Measurements from ENCODE around the gene TBC1D7. TPM values are rescaled to one million over a fixed set of nuclear protein-coding genes. Genes with fewer than 3 reads are reported as not detected.

The TBC1D7 gene
- total RNA-seq, 1 donor from 2014 or later = 40.2 TPM

DNA sequence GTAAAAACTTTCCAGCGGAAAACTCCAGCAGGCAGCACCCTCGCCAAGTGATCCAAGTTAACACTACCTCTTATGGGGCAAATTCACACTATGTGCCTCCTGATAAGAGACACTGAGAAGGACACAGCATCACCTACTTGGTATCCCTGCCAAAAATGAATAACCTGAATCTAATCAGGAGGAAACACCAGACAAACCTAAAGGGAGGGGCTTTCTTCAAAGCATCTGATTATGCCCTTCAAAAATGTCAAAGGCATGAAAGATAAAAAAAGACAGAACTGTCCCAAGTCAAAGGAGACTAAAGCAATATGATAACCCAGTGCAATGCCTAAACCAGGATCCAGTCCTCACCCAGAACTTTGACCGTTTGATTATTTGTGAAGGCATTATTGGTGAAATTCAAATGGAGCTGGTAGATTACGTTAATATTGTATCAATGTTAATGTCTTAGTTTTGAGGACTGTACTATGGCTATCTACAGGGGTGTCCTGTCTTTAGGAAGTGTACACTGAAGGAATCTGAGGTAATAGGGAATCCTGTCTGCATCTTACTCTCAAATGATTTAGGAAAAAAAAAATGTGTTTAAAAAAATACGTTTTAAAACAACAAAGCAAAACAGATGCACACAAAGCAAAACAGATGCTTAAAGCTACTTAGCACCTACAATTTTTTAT is 8.3 kb downstream of the TBC1D7 start:
- intact Hi-C loops (cut with micrococcal nuclease) = loop anchor here (10.0 kb wide), 1 partner anchor 405 kb away; no protein-coding TSS in a partner anchor
- TF ChIP-seq, protein P1, sequence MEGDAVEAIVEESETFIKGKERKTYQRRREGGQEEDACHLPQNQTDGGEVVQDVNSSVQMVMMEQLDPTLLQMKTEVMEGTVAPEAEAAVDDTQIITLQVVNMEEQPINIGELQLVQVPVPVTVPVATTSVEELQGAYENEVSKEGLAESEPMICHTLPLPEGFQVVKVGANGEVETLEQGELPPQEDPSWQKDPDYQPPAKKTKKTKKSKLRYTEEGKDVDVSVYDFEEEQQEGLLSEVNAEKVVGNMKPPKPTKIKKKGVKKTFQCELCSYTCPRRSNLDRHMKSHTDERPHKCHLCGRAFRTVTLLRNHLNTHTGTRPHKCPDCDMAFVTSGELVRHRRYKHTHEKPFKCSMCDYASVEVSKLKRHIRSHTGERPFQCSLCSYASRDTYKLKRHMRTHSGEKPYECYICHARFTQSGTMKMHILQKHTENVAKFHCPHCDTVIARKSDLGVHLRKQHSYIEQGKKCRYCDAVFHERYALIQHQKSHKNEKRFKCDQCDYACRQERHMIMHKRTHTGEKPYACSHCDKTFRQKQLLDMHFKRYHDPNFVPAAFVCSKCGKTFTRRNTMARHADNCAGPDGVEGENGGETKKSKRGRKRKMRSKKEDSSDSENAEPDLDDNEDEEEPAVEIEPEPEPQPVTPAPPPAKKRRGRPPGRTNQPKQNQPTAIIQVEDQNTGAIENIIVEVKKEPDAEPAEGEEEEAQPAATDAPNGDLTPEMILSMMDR (IDR thresholded peaks at IDR 0.05; ENCODE audit: borderline replicate concordance) = no peak
- Histone ChIP-seq H3K27me3 (ENCODE audit: low read depth) (no peaks in the 10 kb centered on the region), H3K36me3 (peaks cover 100% of the 10 kb centered on the region), H3K27ac (replicated peaks) (no peak overlapping the region), H3K9me3 (replicated peaks) (no peaks in the 10 kb centered on the region), H3K4me3 (no peak overlapping the region), H3K4me1 (peaks cover 16% of the 10 kb centered on the region)
- DNase-seq = no peak

- peaks cover 15% of the 10 kb centered on the region for H3K4me1 ChIP-seq
- intact Hi-C loops (cut with micrococcal nuclease) = no loop called here
- H3K36me3 ChIP-seq = peaks cover 100% of the 10 kb centered on the region
Measured at GRCh38 chr6:13318821-13319220, 9.5 kb downstream of the TBC1D7 start.

GRCh38 chr6:13315896-13316295 is 12.4 kb downstream of the TBC1D7 start:
- no peaks in the 10 kb centered on the region for H3K4me1 ChIP-seq
- TF ChIP-seq, protein P1 (IDR thresholded peaks at IDR 0.05; ENCODE audit: borderline replicate concordance) = no peak
- H3K4me3 ChIP-seq = no peak overlapping the region
- intact Hi-C loops (cut with micrococcal nuclease) = no loop called here
- H3K36me3 ChIP-seq = peaks cover 89% of the 10 kb centered on the region
- H3K9me3 ChIP-seq (replicated peaks) = no peaks in the 10 kb centered on the region
- no peak for DNase-seq
- H3K27me3 ChIP-seq (ENCODE audit: low read depth) = no peaks in the 10 kb centered on the region
- H3K27ac ChIP-seq (replicated peaks) = no peak overlapping the region

More at GRCh38 chr6:13318821-13319220, 9.5 kb downstream of the TBC1D7 start:
- DNase-seq = no peak
- no peak overlapping the region for H3K27ac ChIP-seq (replicated peaks)
- H3K27me3 ChIP-seq (ENCODE audit: low read depth) = no peaks in the 10 kb centered on the region
- no peak overlapping the region for H3K4me3 ChIP-seq
- TF ChIP-seq, protein P1 (IDR thresholded peaks at IDR 0.05; ENCODE audit: borderline replicate concordance) = no peak
- H3K9me3 ChIP-seq (replicated peaks) = no peaks in the 10 kb centered on the region

- H3K27ac ChIP-seq (replicated peaks) = no peak overlapping the region
- peaks cover 4% of the 10 kb centered on the region for H3K4me1 ChIP-seq
- no peaks in the 10 kb centered on the region for H3K9me3 ChIP-seq (replicated peaks)
- TF ChIP-seq, protein P1 (IDR thresholded peaks at IDR 0.05; ENCODE audit: borderline replicate concordance) = no peak
- DNase-seq = no peak
- H3K4me3 ChIP-seq = no peak overlapping the region
- intact Hi-C loops (cut with micrococcal nuclease) = no loop called here
- H3K27me3 ChIP-seq (ENCODE audit: low read depth) = no peaks in the 10 kb centered on the region
- H3K36me3 ChIP-seq = peaks cover 89% of the 10 kb centered on the region
Measured at GRCh38 chr6:13314806-13315205, 13.5 kb downstream of the TBC1D7 start.

DNA sequence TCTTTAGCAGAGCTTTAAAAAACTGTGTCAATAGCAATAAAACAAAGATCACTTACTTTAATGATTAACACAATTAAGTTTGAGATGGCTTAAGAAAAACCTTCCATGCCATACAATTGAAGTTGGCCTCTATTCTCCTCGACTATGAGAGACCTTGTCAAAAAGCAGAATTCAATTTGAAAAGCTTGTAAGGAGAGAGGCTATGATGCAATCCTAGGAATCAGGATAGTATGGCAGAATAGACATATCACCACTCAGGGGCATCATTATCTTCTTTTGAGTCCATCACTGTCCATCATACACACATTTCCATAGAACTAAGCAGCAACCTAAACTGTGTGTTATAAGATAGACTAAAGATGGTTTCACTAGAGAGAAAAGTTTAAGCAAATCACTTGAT is 17.2 kb downstream of the TBC1D7 start:
- H3K4me3 ChIP-seq = no peak overlapping the region
- no peaks in the 10 kb centered on the region for H3K27me3 ChIP-seq (ENCODE audit: low read depth)
- no peak overlapping the region for H3K27ac ChIP-seq (replicated peaks)
- H3K4me1 ChIP-seq = peaks cover 27% of the 10 kb centered on the region
- intact Hi-C loops (cut with micrococcal nuclease) = no loop called here
- DNase-seq = no peak
- peaks cover 70% of the 10 kb centered on the region for H3K36me3 ChIP-seq
- TF ChIP-seq, protein P1 (IDR thresholded peaks at IDR 0.05; ENCODE audit: borderline replicate concordance) = no peak
- no peaks in the 10 kb centered on the region for H3K9me3 ChIP-seq (replicated peaks)
